ENCODE results near the gene PPP2R2C.

PPP2R2C gene

GRCh38 chr4:6451309-6451708 lies 21.1 kb downstream of the PPP2R2C start:
- DNase-seq (ENCODE audit: low read depth): no peak
- TF ChIP-seq CTCF (IDR thresholded peaks at IDR 0.05; ENCODE audit: control insufficient read depth, extremely low read depth, insufficient read depth): no peak

DNA sequence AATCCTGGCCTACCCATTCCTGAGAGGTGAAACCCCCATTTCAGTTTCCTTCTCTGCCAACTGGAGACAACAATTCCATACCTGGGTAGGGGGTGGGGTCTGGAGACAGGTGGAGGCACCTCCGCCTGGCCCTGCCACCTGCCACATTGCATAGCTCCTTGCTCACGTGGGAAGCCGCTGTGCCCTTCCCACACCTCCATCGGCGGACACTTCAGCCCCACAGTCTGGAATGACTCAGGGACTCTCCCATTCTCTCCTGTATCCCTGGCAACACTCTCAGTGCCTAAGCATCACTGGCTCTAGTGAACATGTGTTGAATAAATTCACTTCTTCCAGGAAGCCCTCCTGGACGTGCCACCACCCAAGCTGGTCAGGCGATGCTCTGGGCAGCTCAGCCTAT lies 21.7 kb downstream of the PPP2R2C start:
- no peak overlapping the region for H3K4me3 ChIP-seq (ENCODE audit: low read depth, low read length)
- no peak for TF ChIP-seq CTCF (IDR thresholded peaks at IDR 0.05; ENCODE audit: control insufficient read depth, extremely low read depth, insufficient read depth)
- DNase-seq (ENCODE audit: low read depth): no peak

More at GRCh38 chr4:6451309-6451708, 21.1 kb downstream of the PPP2R2C start:
- H3K4me3 ChIP-seq (ENCODE audit: low read depth, low read length): no peak overlapping the region

DNA sequence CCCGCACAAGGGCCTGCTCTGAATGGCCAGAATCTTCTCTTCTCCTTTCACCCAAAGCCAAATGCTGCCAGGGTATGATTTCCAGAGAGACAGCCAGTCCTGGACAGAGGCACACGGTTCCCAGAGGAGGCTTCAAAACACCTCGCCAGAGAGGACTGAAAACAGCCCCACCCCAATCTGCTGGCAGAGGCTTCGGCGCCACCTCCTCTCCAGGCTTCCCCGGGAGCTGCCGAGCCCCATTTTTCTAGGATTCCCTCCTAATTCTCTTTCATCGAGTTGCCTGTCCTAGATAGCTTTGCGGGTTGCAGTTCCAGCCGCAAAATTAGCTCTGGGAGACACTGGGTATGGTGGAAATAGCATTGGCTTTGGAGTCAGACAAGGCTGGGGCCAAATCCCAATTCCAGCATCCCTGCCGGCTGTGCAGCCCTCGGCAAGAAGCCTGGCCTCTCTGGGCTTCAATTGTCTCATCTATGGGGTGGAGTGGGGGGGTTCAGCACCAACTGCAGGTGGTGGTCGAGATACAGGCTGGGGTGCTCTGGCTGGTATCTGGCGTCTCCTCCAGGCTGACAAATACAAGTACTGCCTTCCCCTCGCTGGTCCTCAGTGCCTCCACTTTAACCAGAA lies 22.6 kb downstream of the PPP2R2C start:
- DNase-seq (ENCODE audit: low read depth): no peak
- no peak for TF ChIP-seq CTCF (IDR thresholded peaks at IDR 0.05; ENCODE audit: control insufficient read depth, extremely low read depth, insufficient read depth)
- no peak overlapping the region for H3K4me3 ChIP-seq (ENCODE audit: low read depth, low read length)

DNA sequence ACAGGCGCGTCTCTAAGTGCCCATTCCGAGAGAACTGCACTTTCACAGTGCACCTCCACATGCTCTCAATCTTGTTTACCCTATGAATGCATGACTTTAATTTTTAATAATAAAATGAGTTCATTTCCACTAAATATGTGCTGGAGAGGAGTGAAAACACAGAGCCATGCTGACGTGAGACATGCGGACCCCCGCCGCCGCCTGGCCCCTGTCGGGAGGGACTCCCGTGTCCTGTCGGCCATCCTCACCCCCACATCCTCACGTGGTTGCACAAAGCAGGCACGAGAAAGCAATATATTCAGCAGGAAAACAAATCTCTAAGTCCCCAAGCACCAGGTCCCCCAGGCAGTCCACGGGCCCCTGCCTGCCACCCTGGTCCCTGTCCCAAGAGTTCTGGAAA lies 23.1 kb downstream of the PPP2R2C start:
- DNase-seq (ENCODE audit: low read depth): no peak
- H3K4me3 ChIP-seq (ENCODE audit: low read depth, low read length): no peak overlapping the region
- no peak for TF ChIP-seq CTCF (IDR thresholded peaks at IDR 0.05; ENCODE audit: control insufficient read depth, extremely low read depth, insufficient read depth)

DNA sequence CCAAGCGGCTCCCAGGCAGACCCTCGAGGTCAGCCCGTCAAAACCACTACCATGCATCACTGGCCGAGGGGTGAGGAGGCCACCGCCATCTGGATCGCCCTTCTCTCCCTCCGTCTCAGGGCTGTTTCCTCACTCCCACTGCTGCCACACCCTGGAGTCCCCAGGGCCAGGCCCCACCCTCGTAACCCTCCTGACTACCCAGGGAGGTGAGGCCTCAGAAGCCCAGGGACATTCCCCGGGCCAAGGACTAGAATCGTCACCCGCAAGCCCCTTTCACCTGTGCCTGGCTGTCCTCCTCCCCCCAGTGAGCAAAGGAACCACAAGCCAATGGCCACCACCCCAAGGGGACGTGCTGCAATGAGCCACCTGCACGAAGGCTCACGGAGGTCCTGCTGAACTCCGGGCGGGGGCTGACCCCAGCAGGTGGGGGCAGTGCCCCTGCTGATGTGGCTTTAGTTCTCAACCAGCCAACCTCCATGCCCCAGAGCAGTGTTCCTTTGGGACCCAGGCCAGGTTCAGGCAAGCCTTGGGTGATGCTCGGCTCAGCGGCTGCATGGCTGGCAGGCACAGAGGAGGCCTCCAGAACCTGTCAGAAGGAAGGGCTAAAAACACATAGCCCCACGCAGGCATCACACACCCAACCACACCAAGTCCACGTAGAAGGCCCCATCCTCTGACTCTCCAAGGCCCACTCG lies 23.8 kb downstream of the PPP2R2C start:
- TF ChIP-seq CTCF (IDR thresholded peaks at IDR 0.05; ENCODE audit: control insufficient read depth, extremely low read depth, insufficient read depth): no peak
- H3K4me3 ChIP-seq (ENCODE audit: low read depth, low read length): no peak overlapping the region
- no peak for DNase-seq (ENCODE audit: low read depth)

DNA sequence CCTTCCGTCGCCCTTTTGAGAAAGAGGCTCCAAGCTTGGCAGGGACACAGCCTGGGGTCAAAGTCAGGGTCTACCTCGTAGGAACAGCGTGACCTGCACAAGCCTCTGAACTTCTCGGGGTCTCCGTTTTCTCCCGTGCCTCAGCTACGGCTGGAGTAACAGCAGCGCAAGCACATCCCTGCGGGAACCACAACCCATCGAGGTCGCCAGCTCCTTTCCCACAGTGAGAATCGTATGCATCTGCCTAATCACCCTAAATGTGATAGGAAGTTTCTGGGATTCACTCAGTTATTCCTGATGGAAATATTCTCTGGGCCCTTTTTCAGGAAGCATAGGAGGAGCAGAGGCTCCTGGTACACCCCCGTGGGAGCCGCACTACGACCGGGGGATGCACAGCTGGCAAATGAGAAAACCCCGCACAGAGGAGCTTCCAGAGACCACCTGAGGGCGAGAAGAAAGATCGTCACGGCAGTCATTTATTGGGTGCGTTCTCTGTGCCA lies 24.7 kb downstream of the PPP2R2C start:
- H3K4me3 ChIP-seq (ENCODE audit: low read depth, low read length): no peak overlapping the region
- DNase-seq (ENCODE audit: low read depth): no peak
- TF ChIP-seq CTCF (IDR thresholded peaks at IDR 0.05; ENCODE audit: control insufficient read depth, extremely low read depth, insufficient read depth): no peak
